Hematopoietic multipotent progenitor cell treated with erythropoietin and hydrocortisone succinate and interleukin-3 and kit ligand, for 8 days (in vitro differentiated cells): Measurements from ENCODE around the gene CDON.
"Not testable (repeated sequence)": the region's sequence is repeated elsewhere in the genome, so short reads cannot be mapped to it uniquely, and the experiment has no call there.

Experiments
- DNase-seq: peaks from one replicate; pipeline ENCODE4 v3.0.0-alpha.2; 2015

Gene CDON

DNA sequence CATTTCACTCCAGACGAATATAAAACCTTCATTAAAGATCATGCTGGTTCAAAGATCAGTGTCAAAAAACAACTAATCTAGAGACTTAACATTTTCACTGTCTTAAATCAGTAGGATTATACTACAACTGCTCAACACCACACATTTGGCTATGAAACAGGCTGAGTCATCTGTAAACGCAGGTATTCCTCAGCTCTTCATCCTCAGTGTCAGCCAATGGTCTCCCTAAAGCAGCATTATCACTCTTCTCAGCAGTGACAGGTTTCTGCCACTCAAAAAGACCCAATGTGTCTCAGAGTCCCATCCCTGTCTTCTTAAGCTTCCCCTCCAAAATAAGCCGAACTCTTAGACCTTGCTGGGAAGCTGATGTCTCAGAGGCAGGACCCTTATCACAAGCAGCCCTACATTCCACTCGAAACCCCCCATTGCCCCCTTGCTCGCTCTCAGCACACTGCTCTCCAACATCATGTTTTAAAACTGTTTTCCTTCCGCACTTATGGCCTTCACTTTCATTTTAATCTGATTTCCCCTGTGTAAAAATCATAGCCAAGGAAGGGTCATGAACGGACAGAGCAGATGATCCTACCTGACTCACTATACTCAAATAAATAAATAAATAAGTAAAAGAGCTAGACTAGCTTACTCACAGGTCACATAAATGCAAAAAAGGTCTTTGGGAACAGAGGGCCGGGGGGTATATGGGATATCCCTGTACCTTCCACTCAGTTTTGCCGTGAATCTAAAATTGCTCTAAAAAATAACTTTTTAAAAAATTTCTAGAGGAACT is 23.0 kb downstream of the CDON start:
- no peak for DNase-seq

DNA sequence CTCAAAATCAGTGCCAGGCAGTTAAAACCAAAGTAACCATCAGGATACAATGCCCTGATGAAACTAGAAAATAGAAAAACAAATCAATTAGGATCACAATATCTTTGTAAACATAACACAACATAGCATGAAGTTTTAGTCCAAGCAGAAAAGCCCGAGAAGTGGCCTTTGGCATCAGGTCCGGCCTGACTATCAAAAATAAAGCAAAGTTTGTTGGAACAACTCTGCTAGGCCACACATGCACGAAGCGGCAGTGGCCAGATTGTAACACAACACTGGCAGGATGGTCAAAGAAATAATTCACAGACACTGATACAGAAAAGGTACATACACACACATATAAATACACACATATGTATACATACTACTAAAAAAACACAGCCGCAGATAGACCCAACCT is 26.9 kb downstream of the CDON start:
- no peak for DNase-seq

- no peak for DNase-seq
Measured at GRCh38 chr11:126034933-126035425, 27.7 kb downstream of the CDON start.

DNA sequence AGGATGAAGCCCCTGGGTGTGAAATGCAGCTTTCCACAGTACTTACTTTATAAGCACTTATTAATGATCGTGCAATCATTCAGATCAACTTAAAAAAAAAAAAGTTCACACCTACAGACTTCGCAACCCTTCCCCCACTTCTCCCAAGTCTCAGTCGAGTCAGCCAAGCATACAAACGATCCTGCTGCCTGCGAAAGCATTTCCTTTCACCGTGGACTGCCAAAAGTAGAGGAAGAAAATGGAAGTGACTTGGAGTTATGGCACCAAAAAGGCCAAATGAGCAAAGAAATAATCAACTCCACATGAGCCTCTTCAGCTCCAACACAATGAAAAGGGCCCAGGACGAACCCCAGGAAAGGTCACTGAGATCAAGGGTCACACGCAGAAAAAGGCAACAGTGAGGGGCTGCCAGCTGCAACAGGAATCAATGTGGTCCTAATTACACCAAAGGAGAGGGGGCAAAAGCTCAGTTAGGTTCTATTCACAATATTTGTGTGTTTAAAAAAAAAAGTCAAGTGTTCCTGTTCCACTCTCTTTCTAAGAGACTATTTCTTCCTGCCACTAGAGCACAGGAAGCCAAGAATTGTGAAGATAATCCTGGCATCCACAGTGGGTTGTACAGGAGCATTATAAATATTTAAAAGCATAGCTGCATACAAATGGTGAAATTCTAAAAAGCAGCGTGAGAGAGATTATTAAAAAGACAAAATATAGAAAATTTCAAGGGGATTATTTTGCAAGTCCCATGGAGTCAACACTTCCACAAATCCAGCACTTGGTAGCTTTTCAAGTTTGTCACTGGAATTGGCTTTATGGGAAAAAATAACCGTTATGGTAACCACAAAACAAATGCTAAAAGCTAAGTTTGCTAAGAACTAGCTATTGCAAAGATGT is 28.4 kb downstream of the CDON start:
- DNase-seq, result no peak

DNA sequence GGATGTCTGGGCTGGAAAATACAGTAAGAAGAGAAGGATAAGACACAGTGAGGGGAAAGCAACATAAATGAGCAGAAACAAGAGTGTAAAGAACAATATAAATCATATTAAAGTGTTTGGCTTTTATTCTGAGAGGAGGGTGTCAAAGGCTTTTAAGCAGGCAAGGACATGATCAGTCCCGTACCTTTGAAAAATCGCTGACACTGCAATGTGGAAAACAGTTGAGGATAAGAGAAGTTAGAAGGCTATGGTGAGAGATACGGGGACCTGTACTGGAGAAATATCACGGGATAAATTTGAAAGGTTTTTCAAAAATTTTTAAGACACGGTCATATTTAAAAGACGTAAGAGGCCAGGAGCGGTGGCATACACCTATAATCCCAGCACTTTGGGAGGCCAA is 30.3 kb downstream of the CDON start:
- DNase-seq, result no peak

DNA sequence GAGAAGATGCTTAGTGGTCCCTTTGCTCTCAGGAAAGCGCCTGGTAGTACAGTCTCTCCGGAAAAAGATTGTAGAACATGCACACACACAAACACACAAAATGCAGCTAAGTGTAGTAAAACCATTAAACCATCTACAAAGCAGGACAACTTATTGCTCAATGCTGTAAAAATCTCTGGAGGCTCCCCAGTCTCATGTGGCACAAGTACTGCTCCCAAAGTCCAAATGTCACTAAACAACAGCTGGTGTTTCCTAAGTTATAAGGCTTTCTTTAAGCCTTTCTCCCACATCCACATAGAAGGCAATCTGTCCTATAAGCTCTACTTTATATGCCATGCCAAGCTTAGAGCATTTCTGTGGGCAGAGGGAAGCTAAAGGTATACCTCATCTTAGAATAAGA is 32.9 kb downstream of the CDON start:
- DNase-seq, result no peak

- no peak for DNase-seq
Measured at GRCh38 chr11:126029237-126029636, 33.4 kb downstream of the CDON start.

DNA sequence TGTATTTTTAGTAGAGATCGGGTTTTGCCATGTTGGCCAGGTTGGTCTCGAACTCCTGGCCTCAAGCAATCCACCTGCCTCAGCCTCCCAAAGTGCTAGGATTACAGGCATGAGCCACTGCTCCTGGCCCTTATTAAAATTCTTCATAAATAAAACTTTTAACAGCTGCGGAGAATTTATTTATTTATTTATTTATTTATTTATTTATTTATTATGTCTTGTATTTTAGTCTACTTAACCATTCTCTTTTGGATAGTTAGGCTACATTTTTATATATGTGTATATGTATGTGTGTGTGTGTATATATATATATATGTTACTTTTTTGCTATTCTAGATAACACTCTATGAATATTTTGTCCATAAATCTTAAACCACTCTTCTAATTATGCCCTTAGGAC is 34.1 kb downstream of the CDON start:
- not testable (repeated sequence) for DNase-seq

DNA sequence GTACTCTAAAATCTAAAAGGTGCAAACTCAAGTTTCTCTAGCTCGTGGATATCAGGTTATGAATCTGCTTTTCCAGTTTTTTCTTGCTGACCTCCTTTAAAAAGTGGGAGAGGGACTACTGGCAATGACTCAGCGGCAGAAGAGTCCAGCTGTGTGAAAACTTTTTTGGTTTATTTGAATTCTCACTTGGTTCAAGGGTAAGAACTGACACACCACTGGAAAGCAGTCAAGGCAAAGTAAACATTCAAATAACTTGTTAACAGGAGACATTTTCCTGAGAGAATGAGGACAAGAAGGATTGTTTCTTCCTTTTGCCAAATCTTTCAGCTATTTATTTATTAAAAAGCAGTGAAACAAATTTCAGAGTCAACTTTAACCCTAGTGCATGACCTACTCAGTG is 36.1 kb downstream of the CDON start:
- DNase-seq, result no peak

GRCh38 chr11:126025822-126026221 is 36.8 kb downstream of the CDON start:
- DNase-seq, result no peak

DNA sequence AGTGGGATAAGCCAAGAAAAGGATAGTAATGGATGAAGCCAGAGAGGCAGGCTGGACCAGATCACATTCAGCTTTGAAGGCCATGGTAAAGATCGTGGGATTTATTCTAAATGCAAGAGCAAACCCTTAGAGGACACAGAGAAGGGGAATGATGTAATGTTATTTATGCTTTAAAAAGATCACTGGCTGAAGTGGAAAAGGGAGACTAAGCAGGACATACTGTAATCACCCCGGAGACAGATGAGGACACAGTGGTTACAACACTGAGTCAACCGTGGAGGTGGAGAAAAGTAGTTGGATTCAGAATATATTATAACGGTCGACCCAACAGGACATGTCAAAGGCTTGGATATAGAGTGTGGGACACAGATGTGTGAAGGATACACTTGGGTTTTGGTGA is 38.5 kb downstream of the CDON start:
- DNase-seq, result no peak

- no peak for DNase-seq
Measured at GRCh38 chr11:126012852-126013251, 49.8 kb downstream of the CDON start.

DNA sequence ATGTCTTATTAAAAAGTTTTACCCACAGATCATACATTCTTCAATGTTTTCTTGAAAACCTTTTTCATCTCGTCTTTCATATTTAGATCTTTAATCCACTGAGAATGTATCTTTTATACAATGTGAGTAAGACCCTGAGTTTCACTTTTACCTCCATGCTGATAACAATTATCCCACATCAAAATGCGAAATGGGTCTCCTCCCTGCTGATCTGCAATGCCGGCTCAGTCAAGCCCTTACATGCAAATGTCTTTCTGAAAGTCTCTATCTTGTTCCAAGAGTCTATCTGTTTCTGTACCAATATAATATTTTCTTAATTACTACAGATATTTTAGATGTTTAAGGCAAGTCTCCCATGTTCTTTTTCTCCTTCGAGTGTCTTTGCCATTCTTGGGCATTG is 50.9 kb downstream of the CDON start:
- DNase-seq, result no peak

- peak; percentile 21 for DNase-seq
Measured at GRCh38 chr11:126011265-126011664, 51.4 kb downstream of the CDON start.

GRCh38 chr11:126008956-126009355 is 53.7 kb downstream of the CDON start:
- DNase-seq, result no peak

DNA sequence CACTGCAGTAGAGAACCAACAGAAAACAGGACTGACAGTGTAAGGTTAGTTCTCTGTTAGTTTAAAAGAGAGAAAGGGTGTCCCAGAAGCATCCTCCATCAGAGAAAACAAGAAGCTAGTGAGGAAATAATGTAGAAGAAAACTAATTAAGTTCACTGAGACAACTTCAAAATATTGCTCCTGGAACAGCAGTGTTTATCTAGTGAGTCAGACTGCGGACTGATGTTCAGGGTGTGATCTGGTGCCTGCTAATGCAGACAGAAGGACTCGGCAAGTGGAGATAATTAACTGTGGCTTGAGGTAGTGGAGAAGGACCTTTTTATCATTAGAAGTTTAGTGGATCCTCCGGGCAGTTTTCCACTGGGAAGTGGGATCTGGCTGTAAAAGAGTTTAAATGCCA is 55.4 kb downstream of the CDON start:
- no peak for DNase-seq

DNA sequence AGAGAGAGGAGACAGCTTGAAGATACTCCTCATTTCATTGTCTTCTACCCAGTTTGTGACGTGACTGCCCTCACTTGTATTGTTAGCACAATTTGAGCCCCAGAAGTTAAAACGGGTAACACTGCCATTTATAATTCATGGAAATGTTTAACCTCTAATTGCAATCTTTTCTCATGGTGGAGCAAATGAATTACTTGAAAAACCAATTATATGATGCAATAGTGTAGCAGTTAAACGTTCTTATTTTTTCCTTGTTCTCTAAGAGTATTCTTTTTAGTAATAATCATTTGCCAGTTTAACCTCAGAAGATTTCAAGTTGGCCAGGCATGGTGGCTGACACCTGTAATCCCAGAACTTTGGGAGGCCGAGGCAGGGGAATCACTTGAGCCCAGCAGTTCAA is 56.6 kb downstream of the CDON start:
- no peak for DNase-seq

GRCh38 chr11:126002181-126002580 is 60.5 kb downstream of the CDON start:
- DNase-seq, result no peak

DNA sequence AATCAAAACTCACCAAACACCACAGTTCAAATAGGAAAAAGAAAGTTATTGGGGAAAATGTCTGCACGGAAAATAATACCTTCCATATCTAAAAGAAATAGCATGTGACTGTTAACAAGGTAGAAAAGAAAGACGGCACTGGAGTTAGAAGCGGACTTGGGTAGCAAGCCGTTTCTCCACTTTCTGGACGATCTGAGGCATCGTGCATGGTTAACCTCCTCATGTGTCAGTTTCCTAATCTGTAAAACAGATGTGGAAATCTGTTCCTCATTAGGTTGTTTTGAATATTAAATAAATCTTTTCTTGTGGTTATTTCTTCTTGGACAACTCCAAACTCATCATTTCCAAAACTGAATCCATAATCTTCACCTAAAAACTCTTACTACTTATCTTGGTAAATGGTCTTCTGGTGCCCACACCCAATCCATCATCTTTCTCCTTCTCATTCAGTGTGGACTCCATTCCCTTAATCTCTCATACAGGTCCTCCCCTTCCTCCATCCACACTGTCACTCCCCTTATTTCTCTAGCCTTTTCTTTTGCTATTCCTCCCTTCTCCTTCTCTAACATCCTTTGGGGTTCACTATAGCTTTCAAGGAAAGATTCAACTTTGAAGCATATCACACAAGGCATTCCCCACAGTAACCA is 63.3 kb downstream of the CDON start:
- no peak for DNase-seq

DNA sequence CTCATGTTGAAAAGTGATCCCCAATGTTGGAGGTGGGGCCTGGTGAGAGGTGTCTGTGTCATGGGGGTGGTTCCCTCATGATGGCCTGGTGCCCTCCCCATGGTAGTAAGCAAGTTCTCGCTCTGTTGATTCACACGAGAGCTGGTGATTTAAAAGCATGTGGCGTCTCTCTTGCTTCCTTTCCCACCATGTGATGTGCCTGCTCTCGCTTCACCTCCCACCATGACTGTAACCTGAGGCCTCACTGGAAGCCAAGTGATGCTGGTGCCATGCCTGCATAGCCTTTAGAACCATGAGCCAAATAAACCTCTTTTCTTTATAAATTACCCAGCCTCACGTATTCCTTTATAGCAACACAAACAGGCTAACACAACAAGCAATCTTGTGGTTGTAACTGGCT is 64.4 kb downstream of the CDON start:
- DNase-seq, result no peak

DNA sequence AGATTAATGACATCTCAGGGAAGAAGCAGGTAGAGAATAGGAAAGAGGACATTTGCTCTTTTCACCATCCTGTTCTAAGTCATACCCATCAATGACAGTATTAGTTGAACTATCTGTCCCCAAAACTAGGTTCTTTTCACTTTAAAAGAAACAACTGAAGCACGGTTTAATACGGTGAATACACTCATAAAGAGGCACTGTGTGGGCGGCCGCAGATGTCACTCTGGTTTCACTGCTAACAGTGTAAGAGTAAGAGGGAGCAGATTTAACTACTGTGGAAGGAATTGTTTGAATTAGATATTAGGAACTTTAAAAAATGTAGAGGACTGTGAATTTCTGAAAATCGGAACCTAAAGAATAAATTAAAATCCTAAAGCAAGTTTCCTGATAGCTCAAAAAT is 67.4 kb downstream of the CDON start:
- no peak for DNase-seq

DNA sequence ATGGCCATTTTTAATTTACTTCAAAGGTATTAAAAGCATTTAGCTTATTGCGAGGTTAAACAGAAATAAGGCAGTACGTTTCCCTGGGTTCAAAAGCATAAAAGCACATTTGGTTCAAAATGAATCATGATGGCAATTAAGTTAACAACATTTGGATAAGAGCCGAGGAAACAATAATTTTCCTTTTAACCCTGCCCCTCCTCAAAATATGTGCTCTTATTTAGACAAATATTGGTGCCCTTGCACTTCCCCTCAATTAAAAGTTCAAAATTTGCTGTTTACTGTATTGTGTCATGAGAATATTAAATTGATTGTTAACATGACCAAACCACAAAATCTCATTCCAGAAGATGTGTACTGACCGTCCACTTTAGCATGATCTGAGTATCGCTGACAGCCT is 68.2 kb downstream of the CDON start:
- no peak for DNase-seq

GRCh38 chr11:125992893-125993292 is 69.8 kb downstream of the CDON start:
- no peak for DNase-seq

- DNase-seq, result peak; percentile 9
Measured at GRCh38 chr11:125990244-125990643, 72.4 kb downstream of the CDON start.
